Caki2 (cell line): ENCODE measurements around the gene LYPLAL1. TPM values are rescaled to one million over a fixed set of nuclear protein-coding genes. Genes with fewer than 3 reads are reported as not detected.
A peak's percentile ranks its signal among the peaks of the same experiment; 100 is the strongest.

ENCODE experiments used
- DNase-seq: peaks from one replicate; pipeline ENCODE4 v3.0.0-alpha.2; 2015; ENCODE audit warnings: low read depth
- in situ Hi-C: cut with HindIII; loops from 2 replicates; pipeline ENCODE4 v1.10.0; 2016; ENCODE audit warnings: low sequenced_read_pairs, low pct_unique_long_range_greater_than_20kb, mixed read lengths
- total RNA-seq: library from RNA; depleted of rRNA; stranded (reverse); fragments of >200 nt; shearing (Covaris generic); gene quantifications from 2 replicates; pipeline ENCODE4 v1.2.3, GENCODE V29; 2014; ENCODE audit warnings: low replicate concordance; rRNA removed

Gene LYPLAL1
- 19.4 and 20.5 TPM in 2 replicates for total RNA-seq

DNA sequence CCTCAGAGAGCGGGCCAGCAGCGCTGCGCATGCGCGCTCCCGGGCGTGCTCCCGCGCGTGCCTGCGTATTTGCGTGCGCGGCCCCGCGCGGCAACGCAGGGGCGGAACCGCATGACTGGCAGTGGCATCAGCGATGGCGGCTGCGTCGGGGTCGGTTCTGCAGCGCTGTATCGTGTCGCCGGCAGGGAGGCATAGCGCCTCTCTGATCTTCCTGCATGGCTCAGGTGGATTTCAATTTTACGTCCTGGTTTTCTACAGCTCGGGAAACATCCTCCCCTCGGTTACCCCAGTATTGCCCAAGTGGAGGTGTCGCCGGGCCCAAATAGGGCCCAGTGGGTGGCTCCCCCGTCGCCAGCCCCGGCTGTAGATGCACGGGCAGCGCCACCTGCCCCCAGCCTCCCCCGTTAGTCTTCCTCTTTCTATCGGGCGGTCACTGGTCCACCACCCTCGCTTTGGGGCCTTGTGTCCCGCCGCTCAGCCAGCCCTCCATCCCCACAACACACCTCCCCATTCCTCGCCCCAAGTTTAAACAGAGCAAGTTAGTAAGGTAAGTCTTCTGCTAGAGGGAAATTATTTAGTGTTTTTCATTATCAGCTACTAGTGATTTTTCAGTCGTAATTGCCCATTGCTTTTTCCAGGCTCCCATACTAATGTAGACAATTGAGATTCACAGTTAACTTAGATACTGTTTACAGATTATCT lies at the start of gene LYPLAL1:
Gene LYPLAL1 (plus strand): TSS at position 121 of the 702 bp plus-strand sequence. CDS start 13 bp downstream, at position 134.
- DNase-seq: peak; percentile 81
- in situ Hi-C loops: no loop called here

DNA sequence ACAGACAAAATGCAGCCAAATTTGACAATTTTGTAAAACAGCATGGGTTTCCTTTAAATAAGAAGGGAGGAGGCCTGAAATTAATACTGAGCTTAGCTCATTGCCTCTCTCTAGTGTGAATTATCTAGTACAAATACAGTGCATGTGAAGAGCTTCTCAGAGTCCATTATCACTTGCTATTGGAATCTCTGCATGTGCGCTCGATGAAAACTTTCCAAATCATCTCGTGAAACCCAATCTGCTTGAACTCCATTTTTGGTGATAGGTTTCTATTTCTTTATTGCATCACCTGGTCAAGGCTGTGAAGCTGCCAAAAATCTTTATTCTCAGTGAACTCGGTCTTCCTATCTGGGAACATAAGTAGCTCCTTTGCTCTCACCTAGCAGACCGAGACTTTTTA lies 49.5 kb upstream of the LYPLAL1 start:
- DNase-seq: no peak
- in situ Hi-C loops: no loop called here

DNA sequence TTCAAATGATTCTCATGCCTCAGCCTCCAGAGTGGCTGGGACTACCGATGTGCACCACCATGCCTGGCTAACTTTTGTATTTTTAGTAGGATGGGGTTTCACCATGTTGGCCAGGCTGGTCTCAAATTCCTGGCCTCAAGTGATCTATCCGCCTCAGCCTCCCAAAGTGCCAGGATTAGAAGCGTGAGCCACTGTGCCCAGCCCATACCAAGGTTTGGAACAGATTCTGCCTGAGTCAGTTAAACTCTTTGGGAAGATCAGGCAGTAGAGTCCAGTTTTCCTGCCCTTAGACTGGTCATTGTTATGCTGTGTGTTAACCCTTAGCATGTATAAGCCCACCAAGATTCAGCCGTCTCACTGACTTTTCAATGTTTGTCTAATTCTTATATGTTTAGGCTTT lies 48.3 kb upstream of the LYPLAL1 start:
- no peak for DNase-seq
- in situ Hi-C loops: no loop called here

DNA sequence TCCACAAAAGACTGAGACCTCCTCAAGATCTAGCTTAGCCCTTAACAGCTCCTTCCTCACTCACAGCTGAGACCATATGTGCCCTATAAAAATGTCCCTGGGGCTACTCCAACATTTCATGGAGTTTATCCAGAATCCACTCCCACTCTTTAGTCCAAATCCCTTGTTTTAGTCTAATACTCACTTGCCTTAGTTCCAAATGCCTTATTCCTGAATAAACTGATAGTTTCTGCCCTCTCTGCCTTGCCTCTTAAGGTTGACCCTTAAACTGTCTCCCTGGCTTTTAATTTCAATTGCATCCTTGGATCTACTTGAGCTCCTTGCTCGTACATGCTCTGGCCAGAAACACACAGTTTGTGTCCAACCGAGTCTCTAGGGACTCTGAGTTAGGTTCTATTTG lies 47.3 kb upstream of the LYPLAL1 start:
- DNase-seq: no peak

DNA sequence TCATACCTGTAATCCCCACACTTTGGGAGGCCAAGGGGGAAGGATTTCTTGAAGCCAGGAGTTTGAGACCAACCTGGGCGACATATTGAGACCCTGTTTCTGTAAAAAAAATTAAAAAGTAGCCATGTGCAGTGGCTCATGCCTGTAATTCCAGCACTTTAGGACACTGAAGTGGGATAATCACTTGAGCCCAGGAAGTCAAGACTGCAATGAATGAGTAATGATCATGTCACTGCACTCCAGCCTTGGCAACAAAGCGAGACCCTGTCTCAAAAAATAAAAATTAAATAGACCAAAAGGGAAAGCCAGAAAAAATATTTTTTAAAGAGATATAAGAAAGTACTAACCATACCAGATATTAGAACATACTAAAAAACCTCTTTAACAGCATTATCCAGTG lies 44.7 kb upstream of the LYPLAL1 start:
- in situ Hi-C loops: no loop called here
- no peak for DNase-seq

More for the DNA sequence above, 47.3 kb upstream of the LYPLAL1 start:
- in situ Hi-C loops: no loop called here

DNA sequence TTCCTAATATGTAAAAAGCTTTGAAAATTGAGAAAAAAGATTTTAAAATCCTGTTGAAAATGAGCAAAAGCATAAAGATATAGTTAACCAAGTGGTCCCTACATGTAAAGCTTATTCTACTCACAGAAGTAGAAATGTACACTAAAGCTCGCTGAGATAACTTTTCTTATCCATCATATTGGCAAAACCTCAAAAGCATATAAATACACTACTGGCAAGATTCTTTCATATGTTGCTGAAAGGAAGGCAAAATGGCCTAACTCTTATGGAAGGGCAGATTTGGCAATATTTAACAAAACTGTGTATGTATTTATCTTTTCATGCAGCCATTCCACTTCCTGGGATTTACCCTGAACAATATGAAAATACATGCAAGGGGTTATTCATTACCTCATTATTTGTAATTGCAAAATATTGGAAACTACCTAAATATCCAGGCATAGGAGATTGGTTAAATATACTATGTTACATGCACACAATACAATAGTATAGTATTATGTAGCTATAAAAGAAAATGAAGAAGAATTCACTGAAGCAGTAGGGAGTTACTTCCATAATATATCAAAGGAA lies 43.2 kb upstream of the LYPLAL1 start:
- no peak for DNase-seq
- in situ Hi-C loops: no loop called here

DNA sequence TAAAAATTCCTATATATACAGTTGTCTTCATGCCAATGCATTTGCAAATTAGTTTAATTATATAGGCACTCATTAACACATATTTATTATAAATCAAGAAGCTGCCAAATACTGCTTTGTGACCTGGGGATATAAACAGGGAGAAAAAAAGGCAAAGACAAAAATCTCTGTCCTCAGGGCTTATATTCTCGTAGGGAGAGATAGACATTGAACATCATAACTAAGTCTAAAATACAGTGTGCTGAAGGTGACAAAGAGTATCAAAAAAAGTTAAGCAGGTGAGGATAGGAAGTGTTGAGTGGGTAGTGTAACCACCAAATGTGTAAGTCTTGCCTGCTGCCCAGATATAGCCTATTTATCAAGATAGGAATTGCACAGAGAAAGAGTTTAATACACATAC lies 40.7 kb upstream of the LYPLAL1 start:
- in situ Hi-C loops: no loop called here
- no peak for DNase-seq

DNA sequence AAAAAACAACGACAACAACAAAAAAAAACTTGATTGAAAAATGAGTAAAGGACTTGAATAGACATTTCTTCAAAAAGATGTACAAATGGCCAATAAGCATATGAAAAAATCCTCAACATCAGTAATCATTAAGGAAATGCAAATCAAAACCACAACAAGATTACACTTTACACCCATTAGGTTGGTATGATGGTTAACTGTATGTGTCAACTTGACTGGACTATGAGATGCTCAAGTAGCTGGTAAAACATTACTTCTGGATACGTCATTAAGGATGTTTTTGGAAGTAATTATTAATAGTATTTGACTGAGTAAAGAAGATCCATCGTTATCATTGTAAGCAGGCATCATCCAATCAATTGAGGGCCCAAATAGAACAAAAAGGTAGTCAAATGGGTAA lies 34.9 kb upstream of the LYPLAL1 start:
- in situ Hi-C loops: no loop called here

DNA sequence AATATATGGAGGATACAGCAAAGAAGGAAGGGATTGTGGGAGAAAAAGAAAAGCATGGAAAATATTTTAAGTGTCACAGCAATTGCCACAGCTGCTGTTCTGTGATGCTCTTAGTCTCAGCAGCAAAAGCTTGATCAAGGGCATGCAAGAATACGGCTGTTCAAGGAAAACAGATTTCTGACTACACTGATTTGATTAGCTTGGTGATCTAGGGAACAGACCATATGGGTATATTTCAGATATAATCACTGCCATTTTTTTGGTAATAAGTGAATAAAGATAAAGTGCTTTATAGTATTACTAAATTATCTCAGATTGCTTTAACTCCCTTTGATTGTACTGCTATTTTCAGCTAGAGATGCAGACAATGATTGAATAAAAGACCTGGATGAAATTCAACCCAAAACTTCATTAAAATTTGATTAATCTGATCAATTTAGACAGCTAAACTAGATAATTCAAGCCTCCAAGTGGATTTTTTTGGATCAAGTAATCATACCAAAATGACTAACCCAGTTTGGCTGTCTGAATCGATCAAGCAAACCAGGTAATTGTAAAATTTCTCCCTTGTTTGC lies 33.3 kb upstream of the LYPLAL1 start:
- in situ Hi-C loops: no loop called here
- no peak for DNase-seq

More for the DNA sequence above, 34.9 kb upstream of the LYPLAL1 start:
- DNase-seq: no peak

DNA sequence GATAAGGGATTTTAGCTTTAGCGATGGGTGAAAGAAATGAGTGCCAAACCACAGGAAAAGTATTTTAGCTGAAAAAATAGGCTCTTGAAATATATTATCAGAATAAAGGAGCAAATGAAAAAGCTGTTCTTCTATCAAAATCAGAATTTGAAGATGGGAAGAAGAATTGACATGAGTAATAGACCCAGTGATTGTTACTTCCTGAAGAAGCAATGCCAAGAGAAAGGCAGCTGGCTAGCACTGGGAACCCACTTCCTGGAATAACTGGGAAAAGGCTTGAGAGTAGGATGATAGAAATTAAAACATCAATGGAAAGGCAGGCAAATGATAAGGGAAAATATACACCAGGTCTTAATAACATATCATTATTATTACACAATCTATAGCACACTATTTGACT lies 29.9 kb upstream of the LYPLAL1 start:
- DNase-seq: no peak
- in situ Hi-C loops: no loop called here

DNA sequence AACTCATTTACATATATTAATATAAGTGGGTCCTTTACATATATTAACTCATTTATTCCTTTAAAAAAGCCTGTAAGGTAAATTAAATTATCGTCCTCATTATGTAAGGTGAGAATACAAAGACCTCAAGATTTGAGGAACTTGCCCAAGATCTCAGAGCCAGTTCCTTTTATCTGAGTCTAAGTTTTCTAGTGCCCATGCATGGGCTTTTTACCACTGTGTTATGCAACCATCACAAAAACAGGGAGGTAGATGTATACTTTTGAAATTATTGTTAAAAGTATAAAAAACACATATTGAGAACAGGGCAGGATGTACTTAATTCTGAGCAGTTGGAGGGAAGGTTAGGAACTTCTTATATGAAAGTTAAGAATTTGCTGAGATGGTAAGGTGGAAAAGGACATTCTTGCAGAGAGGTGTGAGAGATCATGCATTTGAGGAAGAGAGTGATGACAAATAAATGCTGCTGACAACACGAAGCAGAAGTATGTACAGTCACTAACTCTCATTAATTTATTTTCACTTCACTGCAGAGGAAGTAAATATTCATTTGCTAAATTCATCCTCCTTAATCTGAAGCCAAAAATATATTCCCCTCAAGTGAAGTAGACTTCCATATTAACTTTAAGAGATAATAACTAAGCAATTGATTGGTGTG lies 28.9 kb upstream of the LYPLAL1 start:
- in situ Hi-C loops: no loop called here
- no peak for DNase-seq

DNA sequence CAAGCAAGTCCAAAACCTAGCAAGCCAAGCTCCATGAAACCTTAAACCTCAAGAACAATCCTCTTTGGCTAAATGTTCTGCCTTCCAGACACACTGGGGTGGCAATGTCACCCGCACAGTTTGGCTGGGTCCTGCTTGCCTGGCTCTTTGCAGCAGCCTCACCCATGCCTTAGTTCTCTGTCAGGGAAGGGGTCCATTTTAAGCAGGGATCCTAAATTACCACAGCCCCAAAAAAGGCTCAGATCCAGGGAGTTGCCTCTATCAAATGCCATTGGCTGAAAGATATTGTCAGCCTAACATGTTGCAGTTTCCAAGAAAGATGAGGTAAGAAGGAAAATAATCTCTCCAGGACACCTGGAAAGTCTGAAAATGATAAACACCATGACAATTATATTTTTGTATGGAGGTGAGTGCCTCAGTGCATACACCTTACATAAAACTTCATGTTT lies 26.1 kb upstream of the LYPLAL1 start:
- DNase-seq: no peak
- in situ Hi-C loops: no loop called here

DNA sequence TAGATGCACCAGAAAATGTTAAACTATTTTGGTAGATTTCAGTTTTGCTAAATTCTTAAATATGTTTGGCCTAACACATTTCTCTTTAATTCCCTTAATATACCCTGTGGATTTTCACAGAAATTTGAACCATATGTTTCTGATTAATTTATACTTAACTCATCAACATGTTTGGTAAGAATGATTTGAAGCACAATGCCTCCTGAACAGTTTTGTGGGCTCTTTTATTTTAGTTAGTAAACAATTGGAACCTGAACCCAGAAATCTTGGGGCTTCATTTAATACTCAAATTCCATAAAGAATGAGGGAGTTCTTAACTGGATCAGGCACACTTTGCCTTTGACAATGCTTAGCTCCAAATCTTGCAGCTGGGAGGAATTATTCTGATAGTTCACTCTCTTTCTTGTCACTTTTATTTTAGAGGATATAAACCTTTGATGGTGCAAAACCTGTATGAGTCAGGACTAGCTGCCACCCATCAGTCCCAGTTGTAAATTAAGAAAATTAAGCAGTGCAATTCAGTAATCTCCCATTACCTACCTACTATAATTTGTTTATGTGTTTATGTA lies 24.6 kb upstream of the LYPLAL1 start:
- DNase-seq: no peak
- in situ Hi-C loops: no loop called here

DNA sequence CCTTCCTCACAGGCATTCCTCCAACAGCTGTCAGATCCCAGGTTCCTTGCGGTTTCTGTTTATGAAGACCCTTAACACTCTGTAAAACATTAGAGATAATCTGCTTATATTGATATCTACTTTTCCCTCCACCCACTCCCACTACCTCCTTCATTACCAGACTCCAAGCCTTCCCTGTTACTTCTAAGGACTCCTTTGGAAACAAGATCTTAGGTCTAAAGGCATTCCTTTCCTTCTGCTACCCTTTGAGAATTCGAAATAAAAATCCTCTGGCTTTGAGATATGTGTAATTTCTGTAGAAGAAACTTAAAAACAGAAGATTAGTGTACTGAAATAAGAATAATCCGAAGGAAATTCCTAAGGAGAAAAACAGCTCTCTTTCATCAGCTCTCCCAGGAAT lies 23.7 kb upstream of the LYPLAL1 start:
- in situ Hi-C loops: no loop called here
- DNase-seq: no peak

DNA sequence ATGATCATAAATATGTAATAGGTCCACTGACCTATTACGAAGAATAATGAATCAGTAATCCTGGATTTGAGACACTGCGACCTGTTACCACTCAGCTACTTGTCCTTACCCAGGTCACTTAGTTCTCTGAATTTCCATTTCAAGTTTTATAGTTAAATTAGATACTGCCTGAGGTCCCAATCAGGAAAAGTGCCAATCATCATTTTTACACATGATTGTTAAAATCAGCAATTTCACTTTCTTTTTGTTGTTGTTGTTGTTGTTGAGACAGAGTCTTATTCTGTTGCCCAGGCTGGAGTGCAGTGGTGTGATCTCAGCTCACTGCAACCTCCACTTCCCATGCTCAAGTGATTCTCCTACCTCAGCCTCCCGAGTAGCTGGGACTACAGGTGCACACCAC lies 22.8 kb upstream of the LYPLAL1 start:
- in situ Hi-C loops: no loop called here

DNA sequence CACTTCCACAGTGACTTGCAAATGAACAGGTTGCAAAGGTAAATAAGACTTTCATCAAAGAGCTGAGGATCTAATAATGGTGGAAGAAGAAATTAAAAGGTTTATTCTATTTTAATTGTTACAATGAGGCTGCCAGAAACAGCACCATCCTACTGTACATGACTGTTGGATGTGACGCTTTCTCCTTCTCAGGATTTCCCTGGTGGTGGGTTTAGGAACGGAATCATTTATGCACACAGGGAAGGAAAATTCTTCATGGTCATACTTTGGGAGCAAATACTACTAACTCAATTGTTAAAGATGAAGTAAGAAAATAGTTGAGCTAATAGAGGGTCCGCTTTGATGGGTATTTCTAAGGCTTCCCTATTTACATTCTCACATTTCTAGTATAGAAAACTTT lies 22.2 kb upstream of the LYPLAL1 start:
- in situ Hi-C loops: no loop called here

More for the DNA sequence above, 22.8 kb upstream of the LYPLAL1 start:
- DNase-seq: no peak

DNA sequence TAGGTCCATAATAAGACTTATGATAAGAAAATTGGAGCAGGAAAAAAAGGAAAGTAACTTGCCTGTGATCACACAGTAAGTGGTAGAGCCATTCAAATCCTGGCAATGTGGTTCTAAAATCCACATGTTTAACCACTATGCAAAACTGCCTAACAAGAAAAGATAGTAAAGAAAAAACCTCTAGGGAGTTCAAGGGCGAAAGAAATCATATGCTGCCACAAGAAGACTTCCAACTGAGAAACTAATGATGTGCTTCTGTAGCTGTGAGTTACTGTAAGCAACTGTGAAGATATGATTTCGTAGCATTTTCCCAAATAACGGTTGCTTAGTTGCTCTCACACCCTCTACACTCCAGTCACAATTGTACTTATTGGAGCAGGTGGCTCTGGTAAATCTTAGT lies 20.9 kb upstream of the LYPLAL1 start:
- no peak for DNase-seq
- in situ Hi-C loops: no loop called here

More for the DNA sequence above, 22.2 kb upstream of the LYPLAL1 start:
- no peak for DNase-seq

DNA sequence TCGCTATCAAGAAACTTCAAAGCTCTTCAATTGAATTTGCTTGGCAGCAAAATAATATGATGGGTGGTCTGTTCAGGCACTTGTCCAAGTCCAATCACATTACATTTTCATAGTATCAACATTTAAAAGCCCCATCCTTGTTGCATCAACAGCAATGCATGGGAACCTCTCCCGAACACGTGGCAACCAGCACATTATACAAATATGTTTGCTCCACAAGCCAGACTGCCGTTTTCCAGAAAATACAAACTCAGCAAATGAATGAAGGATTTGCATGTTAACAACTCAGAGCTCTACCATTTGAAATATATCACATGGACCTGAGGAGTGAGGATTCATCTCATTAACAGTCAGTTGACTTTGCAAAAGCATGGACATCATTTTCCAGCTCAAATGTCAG lies 20.0 kb upstream of the LYPLAL1 start:
- in situ Hi-C loops: no loop called here
- DNase-seq: no peak

DNA sequence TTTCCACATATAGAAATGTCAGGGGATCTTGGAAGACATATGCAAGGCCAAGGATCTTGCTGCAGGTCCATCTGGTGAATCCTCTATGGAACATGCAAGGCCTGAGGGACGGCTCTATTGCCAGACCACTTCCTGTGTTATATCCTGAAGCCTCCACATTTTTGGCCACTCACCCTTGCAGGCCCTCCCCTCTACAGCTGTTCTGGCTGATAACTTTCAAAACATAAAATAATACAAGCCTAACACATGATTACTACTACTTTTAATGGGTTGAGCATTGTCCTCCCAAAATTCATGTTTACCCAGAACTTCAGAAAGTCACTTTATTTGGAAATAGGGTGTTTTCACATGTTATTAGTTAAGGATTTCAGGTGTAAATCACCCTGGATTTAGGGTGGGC lies 18.5 kb upstream of the LYPLAL1 start:
- DNase-seq: no peak
- in situ Hi-C loops: no loop called here
